HG02870 (cell line): ENCODE results near the gene MVK.

Experiments used
- ATAC-seq: cut with Tn5 transposase; IDR thresholded peaks from one replicate; pipeline ENCODE4 v1.9.1; 2021; ENCODE audit warnings: mild to moderate bottlenecking, moderate library complexity; ENCODE audit not compliant: unreplicated experiment

The MVK gene

DNA sequence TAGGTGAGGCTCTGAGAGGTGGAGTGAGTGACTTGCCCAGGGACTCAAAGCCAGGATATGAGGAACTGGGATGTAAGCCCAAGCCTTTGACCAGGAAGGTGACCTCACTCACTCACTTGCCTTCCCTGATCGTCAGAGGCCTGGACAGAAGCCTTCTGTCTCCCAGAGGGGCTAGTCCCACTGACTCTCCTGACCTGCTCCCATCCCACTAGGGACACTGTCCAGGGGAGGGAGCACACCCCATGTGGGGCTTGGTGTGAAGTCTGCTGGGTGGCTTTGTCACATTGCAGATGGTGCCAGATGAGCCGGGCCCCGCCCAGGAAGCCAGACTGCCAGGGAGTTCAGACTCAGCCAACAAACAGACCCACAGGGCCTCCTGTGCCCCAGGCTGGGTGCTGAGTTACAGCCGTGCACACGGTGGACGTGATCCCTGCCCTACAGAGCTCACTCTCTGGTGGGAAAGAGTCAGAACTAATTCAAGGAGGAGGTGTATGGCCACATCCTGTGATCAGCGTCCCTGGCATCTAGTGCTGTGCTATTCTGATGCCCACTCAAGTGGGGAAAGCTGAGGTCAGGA is 28.6 kb upstream of the MVK start:
- ATAC-seq, result no peak

DNA sequence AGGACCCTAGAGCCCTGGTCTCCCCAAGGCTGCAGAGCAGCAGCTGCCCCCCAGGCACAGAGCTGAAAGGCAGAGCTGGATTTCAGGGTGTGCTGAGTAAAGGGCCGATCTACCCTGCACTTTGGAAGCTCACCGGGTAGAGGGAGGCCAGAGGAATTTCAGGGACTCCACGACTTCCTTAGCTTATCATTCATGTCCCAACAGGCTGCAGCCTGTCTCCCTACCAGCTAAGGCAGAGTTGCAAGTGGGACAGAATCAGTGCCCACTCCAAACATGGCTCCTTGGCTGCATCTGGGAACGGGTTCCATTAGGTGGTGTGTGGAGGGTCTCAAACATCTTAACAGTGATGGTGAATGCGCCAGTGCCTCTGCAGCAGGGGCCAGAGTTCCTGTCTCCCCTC is 27.8 kb upstream of the MVK start:
- ATAC-seq, result no peak

GRCh38 chr12:109547286-109547685 is 26.3 kb upstream of the MVK start:
- ATAC-seq, result no peak

DNA sequence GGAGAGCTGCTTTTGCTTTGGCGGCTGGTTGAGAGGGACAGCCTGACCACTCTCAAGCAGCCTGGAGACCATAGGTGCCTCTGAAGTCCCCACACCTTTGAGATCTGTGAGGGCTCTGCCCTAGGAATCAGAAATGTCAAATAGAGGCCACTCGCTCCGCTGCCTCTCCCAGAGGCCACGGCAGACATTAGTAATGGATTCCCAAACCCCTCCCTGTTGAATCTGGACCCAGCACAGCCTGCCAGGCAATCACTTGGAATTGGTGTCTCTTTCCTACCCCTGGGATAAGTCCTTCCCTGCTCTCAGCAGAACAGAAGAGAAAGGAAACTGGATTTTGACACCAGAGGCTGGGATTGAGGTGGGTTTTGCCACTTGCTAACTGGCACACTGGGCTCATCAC is 25.3 kb upstream of the MVK start:
- ATAC-seq, result no peak

DNA sequence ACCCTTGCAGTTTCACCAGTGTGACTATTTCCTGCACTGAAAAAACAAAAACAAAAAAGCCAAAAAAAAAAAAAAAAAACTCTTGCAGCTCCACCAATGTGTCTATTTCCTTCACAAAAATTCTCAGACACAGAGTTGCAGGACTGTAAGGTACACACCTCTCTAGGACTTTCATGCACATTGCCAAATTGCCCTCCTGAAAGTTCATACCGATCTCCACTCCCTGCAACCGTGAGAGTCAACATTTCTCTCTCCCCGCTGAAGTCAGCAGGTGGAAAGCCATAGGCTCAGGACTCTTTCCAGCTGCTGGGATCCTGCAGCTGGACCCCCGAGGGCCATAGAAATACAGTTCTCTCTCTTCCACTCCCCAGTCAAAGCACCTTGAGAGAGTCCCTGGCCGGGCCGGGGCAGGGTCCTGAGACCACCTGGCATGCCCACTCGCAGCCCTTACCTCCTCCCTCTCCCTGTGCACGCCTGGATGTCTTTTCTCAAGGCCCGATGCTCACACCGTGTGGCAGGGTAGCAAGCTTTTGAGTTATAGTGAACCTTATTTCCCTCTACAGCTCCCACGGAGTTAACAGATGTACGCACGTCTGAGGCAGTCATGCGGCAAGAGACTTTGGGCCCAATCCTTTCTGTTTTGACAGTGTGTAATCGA is 23.9 kb upstream of the MVK start:
- ATAC-seq, result no peak

DNA sequence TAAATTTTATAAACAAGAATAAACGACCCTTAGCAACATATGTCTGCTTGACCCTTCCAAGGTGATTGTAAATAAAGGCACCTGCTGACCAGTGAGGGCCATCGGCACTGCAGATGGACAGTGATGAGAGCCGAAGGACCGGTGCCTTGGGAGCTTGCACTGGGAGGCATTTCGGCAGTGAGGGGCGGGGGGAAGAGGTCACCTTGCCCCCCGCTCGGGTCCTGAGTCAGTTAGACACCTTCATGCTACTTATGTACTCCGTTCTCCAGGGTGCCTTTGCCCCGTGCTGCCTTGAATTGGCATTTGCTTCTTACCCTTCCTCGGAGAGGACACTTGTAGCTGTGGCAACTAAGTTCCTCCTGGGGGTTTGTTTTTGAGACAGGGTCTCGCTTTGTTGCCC is 23.3 kb upstream of the MVK start:
- ATAC-seq, result no peak

GRCh38 chr12:109551108-109551507 is 22.5 kb upstream of the MVK start:
- no peak for ATAC-seq

DNA sequence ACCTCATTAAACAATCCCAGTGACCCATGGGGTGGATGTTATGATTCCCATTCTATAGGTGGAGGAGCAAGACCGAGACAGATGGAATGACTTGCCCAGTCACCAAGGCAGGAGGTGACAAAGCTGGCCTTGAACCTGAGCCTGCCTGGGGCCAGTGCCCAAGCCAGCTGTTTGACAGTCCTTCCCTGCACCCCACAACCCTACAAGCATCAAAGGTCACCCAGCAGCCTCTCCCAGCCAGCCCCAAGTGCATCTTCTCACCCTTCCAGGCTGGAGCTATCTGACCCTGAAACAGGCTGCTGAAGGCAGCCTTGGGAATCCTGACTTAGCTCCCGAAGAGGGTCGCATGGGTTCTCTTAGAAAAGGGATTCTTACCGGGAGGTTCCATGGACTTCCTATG is 20.6 kb upstream of the MVK start:
- ATAC-seq, result no peak

DNA sequence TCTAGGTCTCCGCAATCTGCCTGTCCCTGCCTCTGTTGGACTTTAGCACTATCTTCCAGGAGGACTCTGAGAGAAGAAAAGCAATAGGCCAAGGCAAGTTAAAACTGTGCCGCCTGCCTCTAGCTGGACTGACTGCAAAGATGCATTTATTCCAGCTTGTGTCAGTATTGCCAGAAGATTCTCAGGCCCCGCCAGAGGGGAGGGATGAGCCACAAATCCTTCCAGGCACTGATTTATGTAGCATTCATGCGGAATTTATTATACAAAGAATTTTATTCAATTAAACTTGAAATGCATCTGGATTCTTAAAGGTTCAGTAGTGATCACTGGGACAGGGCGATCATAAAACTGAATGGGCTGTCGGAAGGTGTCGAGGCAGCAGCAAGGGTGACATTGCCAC is 20.1 kb upstream of the MVK start:
- ATAC-seq, result no peak

GRCh38 chr12:109553906-109554500 is 19.6 kb upstream of the MVK start:
- no peak for ATAC-seq

DNA sequence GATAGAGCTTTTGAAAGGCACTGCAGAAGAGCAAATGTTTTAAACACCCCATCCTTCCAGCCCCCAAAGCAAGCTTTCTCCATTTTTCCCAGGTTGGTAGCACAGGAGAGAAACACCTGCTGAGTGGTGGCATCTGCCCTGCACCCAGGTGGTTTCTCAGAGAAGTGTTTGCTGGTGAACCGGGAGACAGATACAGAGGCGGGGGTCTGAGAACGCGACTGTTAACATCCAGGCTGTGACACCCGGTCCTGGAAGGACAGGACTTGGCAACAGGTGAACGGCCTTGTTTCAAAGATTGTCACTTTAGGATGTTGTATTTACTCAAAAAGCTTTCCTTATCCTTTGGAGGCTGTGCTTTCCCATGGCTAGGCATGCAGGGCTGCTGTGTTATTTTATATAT is 18.8 kb upstream of the MVK start:
- no peak for ATAC-seq

GRCh38 chr12:109555431-109556315 is 17.9 kb upstream of the MVK start:
- ATAC-seq, result no peak

DNA sequence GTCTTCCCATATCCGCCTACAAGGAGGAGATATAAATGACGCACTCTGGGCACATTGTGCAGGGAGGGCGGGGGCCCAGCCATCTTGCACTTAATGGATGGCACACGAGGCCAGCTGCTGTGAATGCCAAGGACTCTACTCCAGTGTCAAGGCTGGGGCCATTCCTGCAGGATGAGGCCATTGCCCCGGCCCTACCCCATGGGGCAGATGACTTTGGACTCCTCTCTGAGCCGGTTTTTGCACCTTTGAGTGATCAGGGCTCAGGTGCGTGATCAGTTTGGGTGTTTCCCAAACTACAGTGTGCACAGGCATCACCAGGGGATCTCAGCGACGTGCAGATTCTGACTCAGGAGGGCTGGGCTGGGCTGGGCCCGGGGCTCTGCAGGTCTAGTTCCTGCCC is 16.4 kb upstream of the MVK start:
- no peak for ATAC-seq

DNA sequence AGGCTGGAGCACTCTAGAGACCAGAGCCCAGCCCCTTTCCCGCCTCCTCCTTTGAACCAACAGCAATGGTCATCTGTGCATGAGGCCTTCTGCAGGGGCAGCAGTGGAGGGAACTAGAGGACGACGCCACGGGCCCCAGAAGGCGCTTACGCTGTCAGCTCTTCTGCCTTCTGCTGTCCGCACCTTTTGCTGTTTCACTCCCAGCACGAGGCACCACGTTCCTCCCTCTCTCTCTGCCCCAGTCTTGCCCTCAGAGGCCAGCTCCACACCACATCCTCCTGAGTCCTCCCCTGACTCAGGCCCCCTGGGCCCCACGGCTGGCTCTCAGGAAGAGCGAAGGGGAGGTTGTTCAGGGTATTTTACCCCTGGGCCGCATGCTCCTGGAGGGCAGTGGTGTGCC is 15.8 kb upstream of the MVK start:
- no peak for ATAC-seq

GRCh38 chr12:109558374-109559199 is 15.0 kb upstream of the MVK start:
- no peak for ATAC-seq

- no peak for ATAC-seq
Observed at GRCh38 chr12:109559200-109559505, 14.4 kb upstream of the MVK start.

GRCh38 chr12:109559601-109560000 is 14.0 kb upstream of the MVK start:
- no peak for ATAC-seq

DNA sequence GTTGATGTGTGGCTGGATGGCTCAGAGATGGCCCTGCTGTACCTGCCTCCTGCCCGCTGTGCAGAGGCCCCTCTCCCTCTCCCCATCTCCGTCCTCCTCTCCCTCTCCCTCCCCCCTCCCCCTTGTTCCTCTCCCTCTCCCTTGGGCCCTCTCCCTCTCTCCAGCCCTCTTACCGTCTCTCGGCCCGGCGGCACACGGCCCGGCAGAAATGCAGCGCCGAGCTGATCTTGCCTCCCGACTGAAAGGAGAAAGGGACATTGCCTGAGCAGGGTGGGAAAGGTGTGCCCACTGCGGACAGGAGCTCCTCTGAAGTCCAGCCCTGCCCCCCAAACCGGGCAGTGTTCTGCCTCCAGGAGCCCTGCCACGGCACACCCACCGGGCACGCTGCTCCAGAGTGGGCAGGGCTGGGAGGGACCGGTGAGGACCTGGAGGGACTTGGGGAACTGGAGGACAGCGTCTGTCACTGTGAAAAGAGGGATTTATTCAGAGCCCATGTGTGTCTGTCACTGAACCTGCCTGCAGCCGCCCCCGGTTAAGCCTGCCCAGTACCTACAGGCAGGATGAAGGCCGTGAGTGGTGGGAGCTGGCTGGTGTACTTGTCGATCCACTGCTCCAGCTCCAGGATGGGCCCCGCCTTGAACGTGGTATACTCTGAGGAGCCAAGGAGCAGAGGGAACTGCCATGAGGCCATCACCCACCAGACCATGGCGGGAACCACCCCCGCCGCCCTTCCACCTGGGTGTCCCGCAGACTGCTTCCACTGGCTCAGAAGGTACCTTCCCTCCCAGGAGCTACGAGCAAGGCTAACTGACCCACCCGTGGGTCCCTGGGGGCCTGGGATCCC is 12.5 kb upstream of the MVK start:
- ATAC-seq, result no peak

- ATAC-seq, result no peak
Observed at GRCh38 chr12:109561711-109562030, 11.9 kb upstream of the MVK start.

DNA sequence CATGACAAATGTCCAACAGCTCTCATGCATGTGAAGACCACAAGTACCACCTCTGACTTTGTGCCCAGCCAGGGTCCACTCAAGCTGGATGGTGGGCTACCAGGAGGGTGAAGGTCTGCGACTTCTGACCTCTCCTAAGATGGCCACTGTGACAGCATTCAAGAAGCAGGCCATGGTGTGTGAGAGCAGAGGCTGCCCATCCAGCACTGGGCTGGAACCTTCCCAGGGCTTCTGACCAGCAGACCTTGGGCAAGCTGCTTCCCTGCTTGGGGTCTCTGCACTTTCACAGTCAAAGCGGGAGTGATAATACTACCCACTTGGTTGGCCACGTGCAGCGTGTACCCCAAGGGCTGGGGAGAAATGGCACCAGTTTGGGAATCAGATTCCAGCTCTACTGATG is 10.7 kb upstream of the MVK start:
- ATAC-seq, result no peak
